Left hindlimb (tissue), 1 donor: ENCODE measurements around the gene DUS3L.
A peak's percentile ranks its signal among the peaks of the same experiment; 100 is the strongest.

Source experiments
- DNase-seq: peaks from one replicate; pipeline ENCODE4 v3.0.0-alpha.2; 2018

DUS3L gene

GRCh38 chr19:5821521-5822180 is 30.7 kb upstream of the DUS3L start:
- DNase-seq, result no peak

- DNase-seq, result no peak
Measured at GRCh38 chr19:5820785-5821184, 29.8 kb upstream of the DUS3L start.

GRCh38 chr19:5818594-5818993 is 27.6 kb upstream of the DUS3L start:
- no peak for DNase-seq

GRCh38 chr19:5817218-5817617 is 26.3 kb upstream of the DUS3L start:
- DNase-seq, result no peak

GRCh38 chr19:5814852-5815246 is 23.9 kb upstream of the DUS3L start:
- DNase-seq, result no peak

- DNase-seq, result no peak
Measured at GRCh38 chr19:5814123-5814851, 23.3 kb upstream of the DUS3L start.

- DNase-seq, result no peak
Measured at GRCh38 chr19:5811117-5811516, 20.2 kb upstream of the DUS3L start.

GRCh38 chr19:5809469-5809868 is 18.5 kb upstream of the DUS3L start:
- no peak for DNase-seq

- DNase-seq, result no peak
Measured at GRCh38 chr19:5809053-5809452, 18.1 kb upstream of the DUS3L start.

GRCh38 chr19:5808120-5808816 is 17.3 kb upstream of the DUS3L start:
- DNase-seq, result no peak

- DNase-seq, result no peak
Measured at GRCh38 chr19:5806905-5807304, 15.9 kb upstream of the DUS3L start.

- no peak for DNase-seq
Measured at GRCh38 chr19:5806133-5806489, 15.1 kb upstream of the DUS3L start.

- DNase-seq, result no peak
Measured at GRCh38 chr19:5805462-5806132, 14.6 kb upstream of the DUS3L start.

GRCh38 chr19:5804516-5805461 is 13.8 kb upstream of the DUS3L start, which contains the start of gene NRTN:
Gene NRTN, plus strand, starts transcription at chr19:5805067. Its CDS starts 19,099 bp downstream, at chr19:5824166.
- no peak for DNase-seq

GRCh38 chr19:5803752-5804515 is 13.0 kb upstream of the DUS3L start:
- peak; percentile 94 for DNase-seq

- DNase-seq, result no peak
Measured at GRCh38 chr19:5803441-5803751, 12.4 kb upstream of the DUS3L start.

GRCh38 chr19:5801796-5802619 is 11.0 kb upstream of the DUS3L start:
- DNase-seq, result peak; percentile 72

GRCh38 chr19:5800361-5801270 is 9.7 kb upstream of the DUS3L start:
- DNase-seq, result no peak
